Omental fat pad (tissue), 4 donors: Measurements from ENCODE around the gene TTC33. TPM values are rescaled to one million over a fixed set of nuclear protein-coding genes. Genes with fewer than 3 reads are reported as not detected.

Source experiments
- ATAC-seq: fragments of 150-250 bp; one replicate; pipeline ENCODE4 v1.9.1; 2016; ENCODE audit warnings: mild to moderate bottlenecking, moderate library complexity; ENCODE audit not compliant: low FRiP score
- DNase-seq: peaks from one replicate; pipeline ENCODE4 v3.0.0-alpha.2; 2019; ENCODE audit warnings: low spot score
- CTCF ChIP-seq, 3 donors: fragments of 450-650 bp; IDR thresholded peaks; one replicate each; pipeline ENCODE4 v1.5.1; 2016 to 2017; ENCODE audit warnings: antibody characterized with exemption in 3 of 3, mild to moderate bottlenecking in 3 of 3, moderate library complexity in 2 of 3
- small RNA-seq: library from RNA; depleted of rRNA; stranded (forward); fragments of <200 nt; gene quantifications from one replicate; pipeline ENCODE3, GENCODE V24; 2016
- total RNA-seq, 4 donors: library from RNA; depleted of rRNA; stranded (reverse); fragments of >200 nt; gene quantifications; one replicate each; pipeline ENCODE4 v1.1.0, GENCODE V29; 2016

The TTC33 gene
- total RNA-seq, 4 donors from 2014 or later, result 8.3 to 15.4 (median 9.3) TPM

- no peak for TF ChIP-seq CTCF (IDR thresholded peaks at IDR 0.05)
- DNase-seq (no peak), ATAC-seq (no peak)
Observed at GRCh38 chr5:40475561-40475960, 280.2 kb downstream of the TTC33 start.

- no peak for TF ChIP-seq CTCF (IDR thresholded peaks at IDR 0.05)
- ATAC-seq (no peak), DNase-seq (no peak)
Observed at GRCh38 chr5:40474250-40474649, 281.5 kb downstream of the TTC33 start.

- DNase-seq, result no peak
- TF ChIP-seq CTCF (IDR thresholded peaks at IDR 0.05), result no peak
- ATAC-seq, result no peak
Observed at GRCh38 chr5:40465416-40465815, 290.3 kb downstream of the TTC33 start.

DNA sequence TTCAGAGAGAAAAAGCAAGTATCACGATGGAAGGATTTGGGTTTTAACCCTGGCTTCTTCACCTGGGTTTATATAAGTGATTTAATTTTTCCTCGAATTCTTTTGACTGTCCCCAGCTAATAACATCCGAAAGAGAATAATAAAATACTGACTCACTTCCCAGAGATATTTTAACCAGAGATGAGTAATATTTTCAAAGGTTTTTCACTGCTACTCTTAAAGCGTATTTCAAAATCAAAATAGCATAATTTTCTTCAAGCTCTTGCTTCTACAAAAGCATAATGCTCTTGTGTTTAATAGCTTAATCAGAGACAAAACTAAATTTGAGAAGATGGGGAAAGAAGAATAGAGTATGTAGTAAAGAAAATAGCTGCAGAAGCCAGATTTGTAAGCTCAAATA, 291.2 kb downstream of the TTC33 start:
- no peak for ATAC-seq
- no peak for TF ChIP-seq CTCF (IDR thresholded peaks at IDR 0.05)
- DNase-seq, result no peak

Small RNA genes lying within 50 kb of the gene (small RNA-seq; reads per million reads assigned to genes)
- gene RF00092, result not detected
- not detected for gene RF00191

Other genes starting within 250 kb of the TTC33 start
- gene PTGER4, start 76.0 kb downstream of the TTC33 start, total RNA-seq, result 10 to 100 TPM; 39.5 to 87.7 (median 46.4) TPM
- gene PRKAA1, start 42.4 kb upstream of the TTC33 start, total RNA-seq, result 100 to 1,000 TPM in 1 of 4 donors, 10 to 100 TPM in 3; 67.1 to 120 (median 92.8) TPM
- gene RPL37, start 79.3 kb upstream of the TTC33 start, total RNA-seq, result 100 to 1,000 TPM; 118 to 158 (median 149) TPM
- gene CARD6, start 85.4 kb upstream of the TTC33 start, total RNA-seq, result 10 to 100 TPM; 16.1 to 37.0 (median 21.6) TPM
- gene C7, start 153.5 kb upstream of the TTC33 start, total RNA-seq, result 100 to 1,000 TPM; 694 to 893 (median 802) TPM